ENCODE data around the gene F2RL2.
"Not testable (repeated sequence)": the region's sequence is repeated elsewhere in the genome, so short reads cannot be mapped to it uniquely, and the experiment has no call there.

Gene F2RL2

GRCh38 chr5:76612942-76613341 is 10.3 kb downstream of the F2RL2 start:
- no peak for DNase-seq (ENCODE audit: low read depth)
- no peak overlapping the region for H3K4me3 ChIP-seq (ENCODE audit: low read depth, low read length)
- TF ChIP-seq CTCF (conservative IDR thresholded peaks at IDR 0.05; ENCODE audit: low read depth, low read length): no peak

GRCh38 chr5:76610196-76610595 is 13.0 kb downstream of the F2RL2 start:
- H3K4me3 ChIP-seq (ENCODE audit: low read depth, low read length): no peak overlapping the region
- TF ChIP-seq CTCF (conservative IDR thresholded peaks at IDR 0.05; ENCODE audit: low read depth, low read length): no peak

GRCh38 chr5:76608833-76609232 is 14.4 kb downstream of the F2RL2 start:
- no peak for TF ChIP-seq CTCF (conservative IDR thresholded peaks at IDR 0.05; ENCODE audit: low read depth, low read length)
- DNase-seq (ENCODE audit: low read depth): peak; percentile 74
- H3K4me3 ChIP-seq (ENCODE audit: low read depth, low read length): no peak overlapping the region

More at GRCh38 chr5:76610196-76610595, 13.0 kb downstream of the F2RL2 start:
- DNase-seq (ENCODE audit: low read depth): no peak

GRCh38 chr5:76607353-76607871 is 15.8 kb downstream of the F2RL2 start:
- TF ChIP-seq CTCF (conservative IDR thresholded peaks at IDR 0.05; ENCODE audit: low read depth, low read length): no peak
- H3K4me3 ChIP-seq (ENCODE audit: low read depth, low read length): no peak overlapping the region
- peak; percentile 43 for DNase-seq (ENCODE audit: low read depth)

- no peak for DNase-seq (ENCODE audit: low read depth)
- TF ChIP-seq CTCF (conservative IDR thresholded peaks at IDR 0.05; ENCODE audit: low read depth, low read length): no peak
- no peak overlapping the region for H3K4me3 ChIP-seq (ENCODE audit: low read depth, low read length)
Observed at GRCh38 chr5:76606701-76607100, 16.5 kb downstream of the F2RL2 start.

- TF ChIP-seq CTCF (conservative IDR thresholded peaks at IDR 0.05; ENCODE audit: low read depth, low read length): no peak
- DNase-seq (ENCODE audit: low read depth): peak; percentile 78
- no peak overlapping the region for H3K4me3 ChIP-seq (ENCODE audit: low read depth, low read length)
Observed at GRCh38 chr5:76604838-76605237, 18.4 kb downstream of the F2RL2 start.

DNA sequence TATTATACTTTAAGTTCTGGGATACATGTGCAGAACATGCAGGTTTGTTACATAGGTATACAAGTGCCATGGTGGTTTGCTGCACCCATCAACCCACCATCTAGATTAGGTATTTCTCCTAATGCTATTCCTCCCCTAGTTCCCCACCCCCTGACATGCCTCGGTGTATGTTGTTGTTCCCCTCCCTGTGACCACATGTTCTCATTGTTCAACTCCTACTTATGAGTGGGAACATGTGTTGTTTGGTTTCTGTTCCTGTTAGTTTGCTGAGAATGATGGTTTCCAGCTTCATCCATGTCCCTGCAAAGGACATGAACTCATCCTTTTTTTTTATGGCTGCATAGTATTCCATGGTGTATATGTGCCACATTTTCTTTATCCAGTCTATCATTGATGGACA is 19.2 kb downstream of the F2RL2 start:
- H3K4me3 ChIP-seq (ENCODE audit: low read depth, low read length); DNase-seq (ENCODE audit: low read depth): not testable (repeated sequence)
